ENCODE data around the gene HMCN2. TPM values are rescaled to one million over a fixed set of nuclear protein-coding genes. Genes with fewer than 3 reads are reported as not detected.

Gene HMCN2
- total and polyA plus RNA-seq, 2 donors = 0.90 to 2.2 TPM

GRCh38 chr9:130285271-130285670 is 19.7 kb downstream of the HMCN2 start:
- Histone ChIP-seq H3K9me3 (ENCODE audit: control insufficient read depth in 2 of 2, insufficient read depth in 1 of 2, low read length in 1 of 2) (no peaks in the 10 kb centered on the region), H3K27me3 (ENCODE audit: control insufficient read depth in 2 of 2, insufficient read depth in 1 of 2, low read length in 1 of 2) (peaks cover 0 to 7% of the 10 kb centered on the region in 2 donors), H3K36me3 (ENCODE audit: control insufficient read depth in 2 of 2, insufficient read depth in 2 of 2, low read length in 1 of 2) (no peaks in the 10 kb centered on the region), H3K4me1 (ENCODE audit: control insufficient read depth in 2 of 2, insufficient read depth in 2 of 2, low read length in 2 of 2) (peaks cover 0 to 2% of the 10 kb centered on the region in 2 donors), H3K27ac (ENCODE audit: low read depth in 1 of 2, low read length in 1 of 2) (no peak overlapping the region), H3K4me3 (ENCODE audit: low read length in 2 of 2) (no peak overlapping the region)
- DNase-seq (ENCODE audit: low read depth in 6 of 9, low spot score in 9 of 9) = no peak
- WGBS = 82% methylated on average over 9 of the region's 9 CpGs

GRCh38 chr9:130286072-130286770 is 20.7 kb downstream of the HMCN2 start:
- no peak overlapping the region for H3K27ac ChIP-seq (ENCODE audit: low read depth in 1 of 2, low read length in 1 of 2)
- no peak overlapping the region for H3K4me3 ChIP-seq (ENCODE audit: low read length in 2 of 2)
- peaks cover 0 to 2% of the 10 kb centered on the region in 2 donors for H3K4me1 ChIP-seq (ENCODE audit: control insufficient read depth in 2 of 2, insufficient read depth in 2 of 2, low read length in 2 of 2)
- H3K9me3 ChIP-seq (ENCODE audit: control insufficient read depth in 2 of 2, insufficient read depth in 1 of 2, low read length in 1 of 2) = no peaks in the 10 kb centered on the region
- no peak for DNase-seq (ENCODE audit: low read depth in 6 of 9, low spot score in 9 of 9)
- H3K27me3 ChIP-seq (ENCODE audit: control insufficient read depth in 2 of 2, insufficient read depth in 1 of 2, low read length in 1 of 2) = peaks cover 0 to 7% of the 10 kb centered on the region in 2 donors
- WGBS = 88% methylated on average over 17 of the region's 17 CpGs
- no peaks in the 10 kb centered on the region for H3K36me3 ChIP-seq (ENCODE audit: control insufficient read depth in 2 of 2, insufficient read depth in 2 of 2, low read length in 1 of 2)

- peaks cover 0 to 2% of the 10 kb centered on the region in 2 donors for H3K4me1 ChIP-seq (ENCODE audit: control insufficient read depth in 2 of 2, insufficient read depth in 2 of 2, low read length in 2 of 2)
- H3K36me3 ChIP-seq (ENCODE audit: control insufficient read depth in 2 of 2, insufficient read depth in 2 of 2, low read length in 1 of 2) = no peaks in the 10 kb centered on the region
- WGBS = 95% methylated on average over 20 of the region's 20 CpGs
- DNase-seq (ENCODE audit: low read depth in 6 of 9, low spot score in 9 of 9) = no peak
- H3K27me3 ChIP-seq (ENCODE audit: control insufficient read depth in 2 of 2, insufficient read depth in 1 of 2, low read length in 1 of 2) = peaks cover 0 to 7% of the 10 kb centered on the region in 2 donors
- H3K9me3 ChIP-seq (ENCODE audit: control insufficient read depth in 2 of 2, insufficient read depth in 1 of 2, low read length in 1 of 2) = no peaks in the 10 kb centered on the region
- no peak overlapping the region for H3K4me3 ChIP-seq (ENCODE audit: low read length in 2 of 2)
- no peak overlapping the region for H3K27ac ChIP-seq (ENCODE audit: low read depth in 1 of 2, low read length in 1 of 2)
These were observed 21.3 kb downstream of the HMCN2 start for GRCh38 chr9:130286781-130287428.

- Histone ChIP-seq H3K4me1 (ENCODE audit: control insufficient read depth in 2 of 2, insufficient read depth in 2 of 2, low read length in 2 of 2) (peaks cover 0 to 2% of the 10 kb centered on the region in 2 donors), H3K27me3 (ENCODE audit: control insufficient read depth in 2 of 2, insufficient read depth in 1 of 2, low read length in 1 of 2) (peaks cover 0 to 3% of the 10 kb centered on the region in 2 donors), H3K36me3 (ENCODE audit: control insufficient read depth in 2 of 2, insufficient read depth in 2 of 2, low read length in 1 of 2) (no peaks in the 10 kb centered on the region), H3K9me3 (ENCODE audit: control insufficient read depth in 2 of 2, insufficient read depth in 1 of 2, low read length in 1 of 2) (no peaks in the 10 kb centered on the region), H3K4me3 (ENCODE audit: low read length in 2 of 2) (no peak overlapping the region), H3K27ac (ENCODE audit: low read depth in 1 of 2, low read length in 1 of 2) (no peak overlapping the region)
- DNase-seq (ENCODE audit: low read depth in 6 of 9, low spot score in 9 of 9) = no peak
- WGBS = 90% methylated on average over 6 of the region's 6 CpGs
These were observed 22.2 kb downstream of the HMCN2 start for GRCh38 chr9:130287736-130288135.

- Histone ChIP-seq H3K27ac (ENCODE audit: low read depth in 1 of 2, low read length in 1 of 2) (no peak overlapping the region), H3K4me3 (ENCODE audit: low read length in 2 of 2) (no peak overlapping the region), H3K9me3 (ENCODE audit: control insufficient read depth in 2 of 2, insufficient read depth in 1 of 2, low read length in 1 of 2) (no peaks in the 10 kb centered on the region), H3K36me3 (ENCODE audit: control insufficient read depth in 2 of 2, insufficient read depth in 2 of 2, low read length in 1 of 2) (no peaks in the 10 kb centered on the region), H3K4me1 (ENCODE audit: control insufficient read depth in 2 of 2, insufficient read depth in 2 of 2, low read length in 2 of 2) (peaks cover 0 to 2% of the 10 kb centered on the region in 2 donors), H3K27me3 (ENCODE audit: control insufficient read depth in 2 of 2, insufficient read depth in 1 of 2, low read length in 1 of 2) (peaks cover 0 to 3% of the 10 kb centered on the region in 2 donors)
- 89% methylated on average over 6 of the region's 6 CpGs for WGBS
- no peak for DNase-seq (ENCODE audit: low read depth in 6 of 9, low spot score in 9 of 9)
These were observed 22.8 kb downstream of the HMCN2 start for GRCh38 chr9:130288393-130288792.

- Histone ChIP-seq H3K27me3 (ENCODE audit: control insufficient read depth in 2 of 2, insufficient read depth in 1 of 2, low read length in 1 of 2) (peaks cover 0 to 3% of the 10 kb centered on the region in 2 donors), H3K4me3 (ENCODE audit: low read length in 2 of 2) (no peak overlapping the region), H3K27ac (ENCODE audit: low read depth in 1 of 2, low read length in 1 of 2) (no peak overlapping the region), H3K9me3 (ENCODE audit: control insufficient read depth in 2 of 2, insufficient read depth in 1 of 2, low read length in 1 of 2) (no peaks in the 10 kb centered on the region), H3K36me3 (ENCODE audit: control insufficient read depth in 2 of 2, insufficient read depth in 2 of 2, low read length in 1 of 2) (no peaks in the 10 kb centered on the region), H3K4me1 (ENCODE audit: control insufficient read depth in 2 of 2, insufficient read depth in 2 of 2, low read length in 2 of 2) (peaks cover 0 to 2% of the 10 kb centered on the region in 2 donors)
- DNase-seq (ENCODE audit: low read depth in 6 of 9, low spot score in 9 of 9) = no peak
- WGBS = 77% methylated on average over 13 of the region's 13 CpGs
These were observed 23.5 kb downstream of the HMCN2 start for GRCh38 chr9:130288926-130289690.

GRCh38 chr9:130289711-130290241 is 24.2 kb downstream of the HMCN2 start:
- Histone ChIP-seq H3K27ac (ENCODE audit: low read depth in 1 of 2, low read length in 1 of 2) (no peak overlapping the region), H3K36me3 (ENCODE audit: control insufficient read depth in 2 of 2, insufficient read depth in 2 of 2, low read length in 1 of 2) (no peaks in the 10 kb centered on the region), H3K4me1 (ENCODE audit: control insufficient read depth in 2 of 2, insufficient read depth in 2 of 2, low read length in 2 of 2) (peaks cover 0 to 2% of the 10 kb centered on the region in 2 donors), H3K9me3 (ENCODE audit: control insufficient read depth in 2 of 2, insufficient read depth in 1 of 2, low read length in 1 of 2) (no peaks in the 10 kb centered on the region), H3K4me3 (ENCODE audit: low read length in 2 of 2) (no peak overlapping the region), H3K27me3 (ENCODE audit: control insufficient read depth in 2 of 2, insufficient read depth in 1 of 2, low read length in 1 of 2) (peaks cover 0 to 3% of the 10 kb centered on the region in 2 donors)
- 74% methylated on average over 12 of the region's 12 CpGs for WGBS
- no peak for DNase-seq (ENCODE audit: low read depth in 6 of 9, low spot score in 9 of 9)

GRCh38 chr9:130290291-130291181 is 25.0 kb downstream of the HMCN2 start:
- H3K9me3 ChIP-seq (ENCODE audit: control insufficient read depth in 2 of 2, insufficient read depth in 1 of 2, low read length in 1 of 2) = no peaks in the 10 kb centered on the region
- H3K27me3 ChIP-seq (ENCODE audit: control insufficient read depth in 2 of 2, insufficient read depth in 1 of 2, low read length in 1 of 2) = peaks cover 0 to 3% of the 10 kb centered on the region in 2 donors
- H3K4me1 ChIP-seq (ENCODE audit: control insufficient read depth in 2 of 2, insufficient read depth in 2 of 2, low read length in 2 of 2) = peaks cover 0 to 2% of the 10 kb centered on the region in 2 donors
- H3K27ac ChIP-seq (ENCODE audit: low read depth in 1 of 2, low read length in 1 of 2) = no peak overlapping the region
- no peak for DNase-seq (ENCODE audit: low read depth in 6 of 9, low spot score in 9 of 9)
- H3K36me3 ChIP-seq (ENCODE audit: control insufficient read depth in 2 of 2, insufficient read depth in 2 of 2, low read length in 1 of 2) = no peaks in the 10 kb centered on the region
- H3K4me3 ChIP-seq (ENCODE audit: low read length in 2 of 2) = no peak overlapping the region
- 91% methylated on average over 13 of the region's 13 CpGs for WGBS
